ENCODE measurements around the gene DAGLA. TPM values are rescaled to one million over a fixed set of nuclear protein-coding genes. Genes with fewer than 3 reads are reported as not detected.

DAGLA gene
- total and polyA plus RNA-seq, 2 of the 13 experiments (the other 11 are each of a cell fraction or from before 2014, with no cell fraction given): 2.6 to 3.9 TPM

GRCh38 chr11:61733120-61733978, 53.2 kb downstream of the DAGLA start (continued):
- TF ChIP-seq PLSCR1 (CRISPR knock-in tag; IDR thresholded peaks at IDR 0.05; ENCODE audit: borderline replicate concordance) (no peak), MAZ (IDR thresholded peaks at IDR 0.05; ENCODE audit: borderline replicate concordance, low read depth, low read length) (peak; percentile 13; the same call in 1 of the 2 replicates), MAZ (CRISPR knock-in tag; IDR thresholded peaks at IDR 0.05; ENCODE audit: low read depth) (no peak), ZSCAN30 (CRISPR knock-in tag; IDR thresholded peaks at IDR 0.05) (no peak), YEATS2 (CRISPR knock-in tag; IDR thresholded peaks at IDR 0.05; ENCODE audit: borderline replicate concordance) (peak; percentile 47; the same call in 1 of the 2 replicates), CBX5 (CRISPR knock-in tag; IDR thresholded peaks at IDR 0.05; ENCODE audit: borderline replicate concordance) (0 out of 2 replicates have a peak, but pooled peaks have one; percentile 47), ZNF574 (CRISPR knock-in tag; IDR thresholded peaks at IDR 0.05) (0 out of 2 replicates have a peak, but pooled peaks have one; percentile 30), U2AF2 (IDR thresholded peaks at IDR 0.05; ENCODE audit: low read depth, low read length) (no peak), HNRNPLL (IDR thresholded peaks at IDR 0.05; ENCODE audit: low read depth, low read length, poor library complexity, severe bottlenecking) (peak; percentile 77), ZNF12 (CRISPR knock-in tag; IDR thresholded peaks at IDR 0.05) (peak; percentile 10; the same call in 1 of the 2 replicates), HDAC2 (CRISPR knock-in tag; IDR thresholded peaks at IDR 0.05) (peak; percentile 27; the same call in 1 of the 2 replicates), ZNF225 (CRISPR knock-in tag; IDR thresholded peaks at IDR 0.05) (peak; percentile 31; the same call in 1 of the 2 replicates), SETDB1 (CRISPR knock-in tag; IDR thresholded peaks at IDR 0.05; ENCODE audit: borderline replicate concordance) (no peak), ZNF891 (CRISPR knock-in tag; IDR thresholded peaks at IDR 0.05) (peak; percentile 67; the same call in 1 of the 2 replicates), PATZ1 (CRISPR knock-in tag; IDR thresholded peaks at IDR 0.05) (0 out of 2 replicates have a peak, but pooled peaks have one; percentile 16), ELF3 (CRISPR knock-in tag; IDR thresholded peaks at IDR 0.05) (0 out of 2 replicates have a peak, but pooled peaks have one; percentile 28), MEF2D (CRISPR knock-in tag; IDR thresholded peaks at IDR 0.05) (no peak), TFAP4 (IDR thresholded peaks at IDR 0.05; ENCODE audit: borderline replicate concordance, low read depth) (peak; percentile 91), RBM22 (optimal IDR thresholded peaks at IDR 0.05; ENCODE audit: low read length) (peak; percentile 38), ZNF850 (CRISPR knock-in tag; conservative IDR thresholded peaks at IDR 0.05) (no peak), BHLHE40 (IDR thresholded peaks at IDR 0.05; ENCODE audit: low read length) (peak; percentile 88)
- TF ChIP-seq, protein P1, sequence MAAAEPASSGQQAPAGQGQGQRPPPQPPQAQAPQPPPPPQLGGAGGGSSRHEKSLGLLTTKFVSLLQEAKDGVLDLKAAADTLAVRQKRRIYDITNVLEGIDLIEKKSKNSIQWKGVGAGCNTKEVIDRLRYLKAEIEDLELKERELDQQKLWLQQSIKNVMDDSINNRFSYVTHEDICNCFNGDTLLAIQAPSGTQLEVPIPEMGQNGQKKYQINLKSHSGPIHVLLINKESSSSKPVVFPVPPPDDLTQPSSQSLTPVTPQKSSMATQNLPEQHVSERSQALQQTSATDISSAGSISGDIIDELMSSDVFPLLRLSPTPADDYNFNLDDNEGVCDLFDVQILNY (CRISPR knock-in tag; conservative IDR thresholded peaks at IDR 0.05): 0 out of 2 replicates have a peak, but pooled peaks have one; percentile 32
